Measurements from ENCODE around the gene CCSER1.

- TF ChIP-seq, protein P1, sequence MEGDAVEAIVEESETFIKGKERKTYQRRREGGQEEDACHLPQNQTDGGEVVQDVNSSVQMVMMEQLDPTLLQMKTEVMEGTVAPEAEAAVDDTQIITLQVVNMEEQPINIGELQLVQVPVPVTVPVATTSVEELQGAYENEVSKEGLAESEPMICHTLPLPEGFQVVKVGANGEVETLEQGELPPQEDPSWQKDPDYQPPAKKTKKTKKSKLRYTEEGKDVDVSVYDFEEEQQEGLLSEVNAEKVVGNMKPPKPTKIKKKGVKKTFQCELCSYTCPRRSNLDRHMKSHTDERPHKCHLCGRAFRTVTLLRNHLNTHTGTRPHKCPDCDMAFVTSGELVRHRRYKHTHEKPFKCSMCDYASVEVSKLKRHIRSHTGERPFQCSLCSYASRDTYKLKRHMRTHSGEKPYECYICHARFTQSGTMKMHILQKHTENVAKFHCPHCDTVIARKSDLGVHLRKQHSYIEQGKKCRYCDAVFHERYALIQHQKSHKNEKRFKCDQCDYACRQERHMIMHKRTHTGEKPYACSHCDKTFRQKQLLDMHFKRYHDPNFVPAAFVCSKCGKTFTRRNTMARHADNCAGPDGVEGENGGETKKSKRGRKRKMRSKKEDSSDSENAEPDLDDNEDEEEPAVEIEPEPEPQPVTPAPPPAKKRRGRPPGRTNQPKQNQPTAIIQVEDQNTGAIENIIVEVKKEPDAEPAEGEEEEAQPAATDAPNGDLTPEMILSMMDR (conservative IDR thresholded peaks at IDR 0.05 in 1 of 2, IDR thresholded peaks at IDR 0.05 in 1 of 2; ENCODE audit: extremely low read depth in 1 of 2, insufficient read depth in 1 of 2, low read depth in 1 of 2, low read length in 2 of 2): no peak
- no peak for TF ChIP-seq EZH2 (IDR thresholded peaks at IDR 0.05; ENCODE audit: borderline replicate concordance, low read length)
These were observed 888.7 kb downstream of the CCSER1 start for GRCh38 chr4:91015861-91016260.

Measured in mammary epithelial cell (primary cell).